Testis (tissue), 2 donors: ENCODE results near the gene VWA5B1.

Source experiments
- POLR2A ChIP-seq: fragments of 450-650 bp; IDR thresholded peaks from one replicate; pipeline ENCODE4 v1.6.1; 2017; ENCODE audit warnings: antibody characterized with exemption, mild to moderate bottlenecking, moderate library complexity
- TF ChIP-seq, protein P1 (sequence below), 3 experiments: fragments of 450-650 bp in 2 of 3; fragments of 200-600 bp in 1 of 3; sonication (generic) in 1 of 3; IDR thresholded peaks; one replicate each; pipeline ENCODE4 v1.5.1; 2016 to 2019; ENCODE audit warnings: antibody characterized with exemption in 3 of 3, mild to moderate bottlenecking in 2 of 3, moderate library complexity in 1 of 3

DNA sequence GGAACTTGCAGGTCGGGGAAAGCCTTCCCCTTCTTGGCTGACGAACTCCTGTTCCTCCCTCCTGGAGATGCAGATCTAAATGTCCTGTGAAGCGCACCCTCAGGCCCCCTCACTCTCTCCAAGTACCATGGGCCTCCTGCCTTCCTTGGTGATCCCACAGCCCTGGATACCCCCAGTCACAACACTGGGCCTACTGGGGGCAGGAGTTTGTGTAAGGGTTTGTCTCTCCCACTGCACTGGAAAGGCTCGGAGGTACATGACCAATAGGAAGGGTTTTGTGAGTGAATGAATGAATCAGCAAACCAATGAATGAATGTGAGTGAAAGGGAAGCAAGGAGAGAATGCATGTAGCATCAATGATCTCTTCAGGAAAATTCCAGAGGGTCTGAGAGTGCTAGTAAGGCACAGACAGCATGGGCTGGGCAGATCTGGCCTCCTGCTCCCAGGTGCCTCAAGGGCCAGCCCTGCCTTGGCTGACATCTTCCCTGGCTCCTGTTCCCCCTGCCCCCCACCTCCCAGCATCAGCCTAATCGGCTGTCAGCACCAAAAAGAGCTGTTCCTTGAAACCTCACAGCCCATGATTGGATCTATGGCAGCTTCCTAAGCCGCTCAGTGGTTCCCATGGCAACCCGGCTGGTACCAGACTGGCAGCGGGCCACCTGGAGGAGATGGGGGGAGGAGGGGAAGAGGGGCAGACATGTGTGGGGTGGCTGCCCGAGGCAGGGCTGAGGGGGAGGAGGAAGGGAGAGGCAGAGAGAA, 95.8 kb downstream of the VWA5B1 start:
- TF ChIP-seq, protein P1, sequence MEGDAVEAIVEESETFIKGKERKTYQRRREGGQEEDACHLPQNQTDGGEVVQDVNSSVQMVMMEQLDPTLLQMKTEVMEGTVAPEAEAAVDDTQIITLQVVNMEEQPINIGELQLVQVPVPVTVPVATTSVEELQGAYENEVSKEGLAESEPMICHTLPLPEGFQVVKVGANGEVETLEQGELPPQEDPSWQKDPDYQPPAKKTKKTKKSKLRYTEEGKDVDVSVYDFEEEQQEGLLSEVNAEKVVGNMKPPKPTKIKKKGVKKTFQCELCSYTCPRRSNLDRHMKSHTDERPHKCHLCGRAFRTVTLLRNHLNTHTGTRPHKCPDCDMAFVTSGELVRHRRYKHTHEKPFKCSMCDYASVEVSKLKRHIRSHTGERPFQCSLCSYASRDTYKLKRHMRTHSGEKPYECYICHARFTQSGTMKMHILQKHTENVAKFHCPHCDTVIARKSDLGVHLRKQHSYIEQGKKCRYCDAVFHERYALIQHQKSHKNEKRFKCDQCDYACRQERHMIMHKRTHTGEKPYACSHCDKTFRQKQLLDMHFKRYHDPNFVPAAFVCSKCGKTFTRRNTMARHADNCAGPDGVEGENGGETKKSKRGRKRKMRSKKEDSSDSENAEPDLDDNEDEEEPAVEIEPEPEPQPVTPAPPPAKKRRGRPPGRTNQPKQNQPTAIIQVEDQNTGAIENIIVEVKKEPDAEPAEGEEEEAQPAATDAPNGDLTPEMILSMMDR (IDR thresholded peaks at IDR 0.05) = no peak
- TF ChIP-seq POLR2A = no peak
